ENCODE measurements around the gene RASSF7. TPM values are rescaled to one million over a fixed set of nuclear protein-coding genes. Genes with fewer than 3 reads are reported as not detected.

The RASSF7 gene
- total RNA-seq, 2 donors from 2014 or later, result 24.6 to 29.4 TPM

DNA sequence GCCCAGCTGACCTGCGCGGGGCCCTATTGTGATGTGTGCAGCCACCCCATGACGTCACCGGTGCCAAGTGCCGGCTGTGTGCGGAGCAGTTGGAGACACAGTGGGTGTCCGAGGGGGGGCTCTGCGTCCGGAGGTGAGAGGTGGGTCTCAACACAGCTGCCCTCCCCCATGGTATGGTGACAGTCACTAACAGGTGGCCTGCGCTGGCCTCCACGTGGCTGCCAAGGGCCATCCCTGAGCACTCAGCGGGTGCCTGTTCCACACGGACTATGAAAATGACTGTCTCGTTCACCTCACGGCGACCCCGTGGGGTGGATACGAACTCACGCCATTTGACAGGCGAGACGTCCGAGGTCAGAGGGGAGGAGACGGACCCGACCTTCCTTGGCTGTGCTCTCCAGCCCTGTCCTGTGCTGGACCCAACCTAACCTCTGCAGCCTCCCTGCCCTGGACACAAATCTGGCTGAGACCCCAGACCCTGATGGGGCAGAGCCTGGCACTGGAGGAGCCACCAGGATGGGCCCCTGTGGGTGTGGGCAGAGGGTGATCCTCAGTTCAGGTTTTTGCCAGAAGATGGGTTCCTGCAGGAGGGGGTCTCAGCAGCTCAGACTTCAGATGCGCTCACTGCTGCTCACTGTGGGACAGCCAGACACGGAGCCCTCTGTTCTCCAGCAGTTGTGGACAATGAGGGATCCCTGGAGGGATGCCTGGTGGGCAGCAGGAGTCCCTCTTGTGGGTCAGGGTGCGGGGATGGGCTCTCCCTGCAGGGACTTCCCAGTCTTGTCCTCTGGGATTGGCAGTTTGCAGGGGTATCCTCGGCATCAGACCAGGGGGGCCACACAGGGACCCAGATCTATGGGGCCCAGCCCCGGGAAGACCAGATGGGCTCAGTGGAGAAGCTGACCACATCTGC lies 31.7 kb upstream of the RASSF7 start:
- H3K27me3 Mint-ChIP-seq, result no peaks in the 10 kb centered on the region
- H3K27ac Mint-ChIP-seq, result no peak overlapping the region
- H3K4me3 Mint-ChIP-seq, result no peak overlapping the region
- DNase-seq, result no peak
- H3K9me3 ChIP-seq (ENCODE audit: control insufficient read depth, low read length, poor library complexity, severe bottlenecking), result no peaks in the 10 kb centered on the region
- ATAC-seq, result no peak
- H3K4me1 Mint-ChIP-seq, result no peaks in the 10 kb centered on the region
- H3K36me3 Mint-ChIP-seq (ENCODE audit: low read depth), result no peaks in the 10 kb centered on the region

DNA sequence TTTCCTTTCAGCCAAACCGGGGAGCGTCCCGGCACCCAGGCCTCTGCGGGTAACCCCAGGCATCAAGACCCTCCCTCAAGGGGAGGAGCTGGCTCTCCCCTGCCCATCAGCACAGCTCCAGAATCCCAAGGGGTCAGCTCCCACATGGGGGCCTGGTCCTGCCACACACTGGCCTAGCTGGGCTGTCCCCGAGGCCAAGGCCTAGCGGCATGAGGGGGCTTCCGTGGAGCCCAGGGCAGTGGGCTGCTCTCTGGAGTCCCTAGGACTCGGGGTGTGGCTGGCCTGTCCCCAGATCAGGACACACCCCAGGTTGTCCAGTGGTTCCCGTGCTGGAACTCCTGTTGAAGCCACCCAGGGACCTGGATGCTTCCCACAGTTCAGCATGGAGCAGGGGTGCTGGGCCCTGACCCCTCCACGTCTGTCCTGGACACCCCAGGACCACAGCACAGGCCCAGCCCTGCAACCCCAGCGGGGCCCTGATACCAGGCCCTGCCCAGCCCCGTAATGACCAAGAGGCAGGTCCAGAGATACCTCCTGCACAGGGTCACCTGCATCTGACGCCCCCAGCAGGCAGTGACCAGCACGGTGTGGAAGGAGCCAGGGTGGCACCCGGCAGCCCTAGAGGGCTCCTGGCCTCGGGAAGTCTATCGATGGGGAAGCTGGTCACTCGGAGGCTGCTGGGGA lies 30.9 kb upstream of the RASSF7 start:
- Mint-ChIP-seq H3K4me3 (no peak overlapping the region), H3K4me1 (no peaks in the 10 kb centered on the region), H3K27me3 (no peaks in the 10 kb centered on the region), H3K36me3 (ENCODE audit: low read depth) (no peaks in the 10 kb centered on the region), H3K27ac (no peak overlapping the region)
- DNase-seq (no peak), ATAC-seq (no peak)
- no peaks in the 10 kb centered on the region for H3K9me3 ChIP-seq (ENCODE audit: control insufficient read depth, low read length, poor library complexity, severe bottlenecking)

DNA sequence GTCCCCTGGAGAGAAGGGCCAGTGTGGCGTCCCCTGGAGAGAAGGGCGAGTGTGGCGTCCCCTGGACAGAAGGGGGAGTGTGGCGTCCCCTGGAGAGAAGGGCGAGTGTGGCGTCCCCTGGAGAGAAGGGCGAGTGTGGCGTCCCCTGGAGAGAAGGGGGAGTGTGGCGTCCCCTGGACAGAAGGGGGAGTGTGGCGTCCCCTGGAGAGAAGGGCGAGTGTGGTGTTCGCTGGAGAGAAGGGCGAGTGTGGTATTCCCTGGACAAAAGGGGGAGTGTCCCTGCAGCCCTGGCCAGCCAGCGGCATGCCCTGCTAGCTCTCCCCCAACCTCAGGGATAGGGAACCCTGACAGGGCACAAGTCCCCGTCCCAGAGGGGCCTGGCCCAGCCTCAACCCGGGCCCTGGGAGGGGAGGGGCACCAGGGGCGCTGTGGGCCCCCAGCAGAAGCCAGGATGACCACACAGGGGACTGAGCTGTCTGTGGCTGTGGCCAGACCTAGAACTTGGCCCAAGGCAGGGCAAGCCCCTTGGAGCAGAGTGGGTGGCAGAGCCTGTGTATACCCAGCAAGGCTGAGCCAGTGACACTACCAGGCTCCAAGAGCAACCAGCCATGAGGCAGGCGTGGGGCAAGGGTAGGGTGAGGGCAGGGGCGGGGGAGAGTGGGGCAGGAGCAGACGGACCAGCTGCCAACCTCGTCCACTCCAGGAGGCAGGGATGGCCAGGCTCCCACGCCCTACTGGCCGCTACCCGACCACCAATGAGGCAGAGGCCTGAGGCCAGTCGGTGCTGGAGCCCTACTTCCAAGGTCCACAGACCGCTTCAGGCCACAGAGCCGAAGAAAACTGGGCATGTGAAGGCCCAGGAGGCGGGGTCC lies 29.6 kb upstream of the RASSF7 start:
- no peak overlapping the region for H3K4me3 Mint-ChIP-seq
- DNase-seq (no peak), ATAC-seq (no peak)
- no peak overlapping the region for H3K27ac Mint-ChIP-seq
- H3K9me3 ChIP-seq (ENCODE audit: control insufficient read depth, low read length, poor library complexity, severe bottlenecking), result no peaks in the 10 kb centered on the region
- no peaks in the 10 kb centered on the region for H3K36me3 Mint-ChIP-seq (ENCODE audit: low read depth)
- H3K4me1 Mint-ChIP-seq, result peaks cover 2% of the 10 kb centered on the region
- no peaks in the 10 kb centered on the region for H3K27me3 Mint-ChIP-seq

DNA sequence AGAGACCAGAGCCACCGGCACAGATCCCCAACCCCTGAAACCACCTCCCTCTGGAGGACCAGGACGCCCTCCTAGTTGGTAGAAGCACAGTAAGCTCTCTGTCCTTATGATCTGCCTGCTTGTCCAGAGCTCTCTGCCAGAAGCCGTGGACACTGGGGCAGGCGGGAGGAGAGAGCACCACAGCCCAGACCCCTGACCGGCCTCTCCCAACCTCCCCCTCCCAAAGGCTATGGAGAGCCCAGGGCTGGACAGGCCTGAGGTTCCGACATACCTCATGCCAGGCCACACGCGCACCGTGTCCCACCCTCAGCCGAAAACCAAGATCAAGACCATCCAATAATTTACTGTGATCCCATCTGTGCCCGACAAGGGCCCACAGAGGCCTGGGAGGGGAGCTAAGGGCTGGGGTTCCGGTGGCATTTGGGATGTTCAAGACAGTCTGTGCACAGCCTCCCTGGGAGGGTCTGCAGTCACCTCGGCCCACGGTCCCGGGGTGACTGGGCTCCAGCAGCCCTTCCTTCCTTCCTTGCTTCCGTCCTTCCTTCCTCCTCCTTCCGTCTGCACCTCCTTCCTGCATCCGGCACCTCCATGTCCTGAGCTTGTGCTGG lies 28.7 kb upstream of the RASSF7 start:
- no peaks in the 10 kb centered on the region for H3K9me3 ChIP-seq (ENCODE audit: control insufficient read depth, low read length, poor library complexity, severe bottlenecking)
- Mint-ChIP-seq H3K27ac (no peak overlapping the region), H3K4me3 (no peak overlapping the region), H3K36me3 (ENCODE audit: low read depth) (no peaks in the 10 kb centered on the region), H3K27me3 (no peaks in the 10 kb centered on the region), H3K4me1 (peaks cover 6% of the 10 kb centered on the region)
- DNase-seq (no peak), ATAC-seq (no peak)

DNA sequence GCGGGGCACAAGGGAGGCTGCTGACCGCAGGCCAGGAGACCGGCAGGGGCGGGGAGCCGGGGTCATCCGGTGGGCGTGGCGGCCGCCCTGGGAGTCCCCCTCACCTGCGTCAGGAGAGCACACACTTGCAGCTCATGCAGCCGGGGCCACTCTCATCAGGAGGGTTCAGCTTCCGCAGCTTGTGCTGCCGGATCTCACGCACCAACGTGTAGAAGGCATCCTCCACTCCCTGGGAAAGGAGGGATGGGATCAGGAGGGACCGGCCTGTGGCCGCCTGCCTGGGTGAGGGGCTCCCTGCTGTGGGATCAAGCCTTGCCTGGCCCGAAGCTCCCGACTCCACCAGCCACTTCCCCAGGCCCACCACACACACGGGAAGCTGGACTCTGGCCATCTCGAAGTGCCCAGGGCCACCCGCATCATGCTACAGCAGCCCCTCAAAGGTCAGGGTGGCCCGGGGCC lies 28.2 kb upstream of the RASSF7 start:
- Mint-ChIP-seq H3K27me3 (no peaks in the 10 kb centered on the region), H3K36me3 (ENCODE audit: low read depth) (no peaks in the 10 kb centered on the region), H3K4me1 (peaks cover 9% of the 10 kb centered on the region), H3K27ac (no peak overlapping the region), H3K4me3 (no peak overlapping the region)
- ATAC-seq, result no peak
- no peak for DNase-seq
- H3K9me3 ChIP-seq (ENCODE audit: control insufficient read depth, low read length, poor library complexity, severe bottlenecking), result no peaks in the 10 kb centered on the region

DNA sequence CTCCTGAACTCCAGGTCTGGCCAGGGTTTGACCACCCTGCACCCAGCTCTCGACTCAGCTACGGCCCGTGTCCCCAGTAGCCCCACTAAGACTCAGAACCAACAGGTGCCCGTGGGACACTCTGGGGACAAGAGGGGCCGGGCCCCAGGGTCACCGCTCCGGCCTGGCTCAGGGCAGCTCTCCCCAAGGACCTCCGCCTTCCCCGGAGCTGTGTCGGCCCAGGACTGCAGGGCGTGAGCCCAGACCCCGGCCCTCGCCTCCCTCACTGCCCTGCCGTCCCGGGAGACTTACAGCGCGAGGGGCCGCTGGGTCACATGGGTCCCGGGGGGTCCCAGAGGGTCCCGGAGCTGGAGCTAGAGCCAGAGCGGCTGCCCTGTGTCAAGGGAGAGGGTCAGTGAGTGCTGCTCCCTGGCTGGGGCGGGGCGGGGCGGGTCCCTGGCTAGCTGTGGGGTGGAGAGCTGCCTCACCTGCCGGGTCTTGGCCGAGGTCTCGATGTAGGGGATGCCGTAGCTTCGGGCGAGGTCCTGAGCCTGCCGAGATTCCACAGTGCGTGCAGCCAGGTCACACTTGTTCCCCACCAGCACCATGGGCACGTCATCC lies 27.7 kb upstream of the RASSF7 start:
- no peaks in the 10 kb centered on the region for H3K36me3 Mint-ChIP-seq (ENCODE audit: low read depth)
- H3K27me3 Mint-ChIP-seq, result no peaks in the 10 kb centered on the region
- H3K27ac Mint-ChIP-seq, result no peak overlapping the region
- H3K9me3 ChIP-seq (ENCODE audit: control insufficient read depth, low read length, poor library complexity, severe bottlenecking), result no peaks in the 10 kb centered on the region
- no peak for DNase-seq
- peaks cover 10% of the 10 kb centered on the region for H3K4me1 Mint-ChIP-seq
- no peak for ATAC-seq
- H3K4me3 Mint-ChIP-seq, result no peak overlapping the region

DNA sequence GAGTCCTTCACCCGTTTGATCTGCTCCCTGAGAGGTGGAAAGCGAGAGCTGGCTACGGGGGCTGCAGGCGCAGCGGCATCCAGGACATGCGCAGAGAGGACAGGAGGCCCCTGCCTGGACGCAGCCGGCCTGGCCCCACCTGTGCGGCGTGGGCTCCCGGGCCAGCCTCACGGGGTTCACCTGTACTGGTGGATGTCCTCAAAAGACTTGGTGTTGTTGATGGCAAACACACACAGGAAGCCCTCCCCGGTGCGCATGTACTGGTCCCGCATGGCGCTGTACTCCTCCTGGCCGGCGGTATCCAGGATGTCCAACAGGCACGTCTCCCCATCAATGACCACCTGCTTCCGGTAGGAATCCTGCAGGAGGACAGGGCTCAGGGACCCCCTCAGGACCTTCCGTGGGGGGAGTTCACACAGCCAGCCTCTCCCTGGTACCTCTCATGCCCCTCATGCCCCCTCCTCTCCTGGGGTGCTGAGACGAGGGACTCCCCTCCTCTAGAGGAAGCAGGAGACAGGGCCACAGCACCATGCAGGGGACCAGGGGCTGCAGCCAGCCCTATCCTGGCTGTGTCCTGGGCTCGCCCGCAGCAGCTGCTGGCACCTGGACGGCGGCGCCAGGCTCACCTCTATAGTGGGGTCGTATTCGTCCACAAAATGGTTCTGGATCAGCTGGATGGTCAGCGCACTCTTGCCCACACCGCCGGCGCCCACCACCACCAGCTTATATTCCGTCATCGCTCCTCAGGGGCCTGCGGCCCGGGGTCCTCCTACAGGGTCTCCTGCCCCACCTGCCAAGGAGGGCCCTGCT lies 27.0 kb upstream of the RASSF7 start:
- H3K4me1 Mint-ChIP-seq, result peaks cover 13% of the 10 kb centered on the region
- no peak for DNase-seq
- H3K36me3 Mint-ChIP-seq (ENCODE audit: low read depth), result no peaks in the 10 kb centered on the region
- H3K9me3 ChIP-seq (ENCODE audit: control insufficient read depth, low read length, poor library complexity, severe bottlenecking), result no peaks in the 10 kb centered on the region
- H3K4me3 Mint-ChIP-seq, result peak overlapping the region; percentile 86
- H3K27me3 Mint-ChIP-seq, result no peaks in the 10 kb centered on the region
- H3K27ac Mint-ChIP-seq, result no peak overlapping the region
- no peak for ATAC-seq

DNA sequence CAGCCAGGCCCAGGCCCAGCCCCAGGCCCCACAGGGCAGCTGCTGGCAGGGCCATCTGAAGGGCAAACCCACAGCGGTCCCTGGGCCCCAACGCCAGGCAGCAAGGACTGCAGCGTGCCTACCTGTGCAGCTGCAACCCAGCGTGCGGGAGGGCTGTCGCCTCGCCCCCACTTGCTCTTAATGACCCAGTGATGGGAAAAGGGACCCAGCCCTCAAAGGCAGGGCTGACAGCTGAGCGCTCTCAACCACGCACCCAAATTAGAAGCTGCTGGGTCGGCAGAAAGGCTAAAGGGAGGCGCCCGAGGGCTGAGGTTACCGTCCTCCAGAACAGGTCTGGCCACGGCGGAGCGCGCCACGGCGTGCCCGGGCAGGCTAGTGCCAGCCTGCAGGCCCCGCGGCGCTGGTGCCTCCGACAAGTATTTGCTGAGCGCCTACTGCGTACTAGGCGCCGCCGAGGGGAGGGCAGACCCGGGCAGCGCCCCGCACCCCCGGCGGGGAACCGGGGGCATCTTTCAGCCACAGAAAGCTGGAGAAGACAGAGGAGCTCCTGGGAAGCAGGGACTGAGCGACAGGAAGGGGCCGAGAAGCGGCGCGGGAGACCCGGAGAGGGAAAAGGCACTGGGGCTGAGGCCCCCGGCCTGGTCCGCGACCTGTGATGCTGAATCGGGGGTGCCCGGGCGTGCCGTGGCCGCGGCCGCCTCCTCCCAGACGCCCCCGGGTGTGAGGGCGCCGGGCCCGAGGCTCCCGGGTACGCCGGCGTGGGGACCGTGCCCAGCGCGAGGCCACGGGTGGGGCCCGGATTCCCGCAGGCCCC lies 26.2 kb upstream of the RASSF7 start:
- no peaks in the 10 kb centered on the region for H3K9me3 ChIP-seq (ENCODE audit: control insufficient read depth, low read length, poor library complexity, severe bottlenecking)
- peak in 1 of 3 donors; percentile 27 for DNase-seq
- no peak overlapping the region for H3K27ac Mint-ChIP-seq
- no peak for ATAC-seq
- H3K27me3 Mint-ChIP-seq, result no peaks in the 10 kb centered on the region
- H3K4me1 Mint-ChIP-seq, result peaks cover 13% of the 10 kb centered on the region
- peak overlapping the region; percentile 86 for H3K4me3 Mint-ChIP-seq
- H3K36me3 Mint-ChIP-seq (ENCODE audit: low read depth), result no peaks in the 10 kb centered on the region

DNA sequence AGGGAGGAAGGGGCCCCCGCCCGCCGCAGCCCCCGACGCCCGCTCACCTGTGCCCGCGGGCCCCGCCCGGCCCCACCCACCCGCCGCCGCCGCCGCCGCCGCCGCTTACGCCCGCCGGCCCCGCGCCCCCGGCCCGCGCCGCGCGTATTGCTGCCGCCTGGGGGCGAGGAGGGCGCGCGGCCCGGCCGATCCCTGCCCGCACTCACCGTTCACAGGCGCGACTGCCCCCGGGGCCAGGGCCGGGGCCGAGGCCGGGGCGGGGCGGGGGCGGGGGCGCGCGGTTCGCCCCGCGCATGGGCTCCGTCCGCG lies 25.6 kb upstream of the RASSF7 start:
- no peaks in the 10 kb centered on the region for H3K36me3 Mint-ChIP-seq (ENCODE audit: low read depth)
- no peaks in the 10 kb centered on the region for H3K9me3 ChIP-seq (ENCODE audit: control insufficient read depth, low read length, poor library complexity, severe bottlenecking)
- no peak overlapping the region for H3K27ac Mint-ChIP-seq
- ATAC-seq (peak; percentile 25), DNase-seq (peak in 1 of 3 donors; percentile 7)
- no peak overlapping the region for H3K4me3 Mint-ChIP-seq
- no peaks in the 10 kb centered on the region for H3K27me3 Mint-ChIP-seq
- H3K4me1 Mint-ChIP-seq, result peaks cover 13% of the 10 kb centered on the region

DNA sequence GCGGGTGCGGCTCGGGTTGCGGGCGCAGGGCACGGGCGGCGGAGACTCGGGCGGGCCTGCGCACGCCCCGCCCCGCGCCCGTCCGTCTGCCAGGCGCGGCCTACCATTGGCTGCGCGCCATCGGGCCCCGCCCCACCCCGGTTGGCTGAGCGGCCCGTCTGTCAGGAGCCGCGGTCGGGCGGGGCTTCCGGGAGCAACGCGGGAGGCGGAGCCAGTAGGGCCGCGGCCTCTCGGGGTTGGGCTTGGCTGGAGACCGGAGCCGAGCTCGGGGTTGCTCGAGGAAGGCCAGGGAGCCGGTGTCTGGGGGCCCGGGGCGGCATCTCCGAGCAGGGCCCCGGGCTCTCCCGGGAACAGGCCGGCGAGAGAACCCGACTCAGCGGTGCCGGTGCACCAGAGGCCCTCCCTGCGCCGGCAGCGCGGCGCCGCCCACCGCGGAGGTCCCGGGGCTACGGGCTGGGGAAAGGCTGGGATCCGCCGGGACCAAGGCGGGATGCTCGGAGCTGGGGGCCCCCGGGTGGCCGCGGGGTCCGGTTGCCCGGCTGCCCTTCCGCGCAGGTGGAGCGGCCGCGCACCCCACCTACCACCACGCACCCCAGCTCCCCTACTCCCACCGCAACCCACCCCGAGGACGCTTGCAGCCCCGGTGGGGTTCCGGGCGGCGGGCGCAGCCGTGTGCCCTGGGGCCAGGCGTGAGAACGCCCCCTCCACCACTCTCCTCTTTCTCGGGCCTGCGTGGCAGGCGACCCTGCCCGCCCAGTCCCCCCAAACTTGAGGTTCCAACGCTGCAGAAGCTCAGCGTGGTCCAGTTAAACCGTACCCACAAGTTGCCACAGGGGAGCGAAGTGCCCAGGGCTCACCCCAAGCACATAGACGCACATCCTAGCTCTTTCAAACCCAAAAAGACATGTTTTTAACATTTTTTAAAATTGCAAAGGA lies 25.0 kb upstream of the RASSF7 start, which contains the start of gene HRAS:
HRAS (minus strand) TSS at position 58 of the 936 bp plus-strand sequence.
- Mint-ChIP-seq H3K4me3 (peak within 1 kb of the TSS; percentile 92), H3K36me3 (ENCODE audit: low read depth) (no peaks in the 10 kb centered on the region), H3K27me3 (no peaks in the 10 kb centered on the region), H3K27ac (peak within 1 kb of the TSS; percentile 88), H3K4me1 (peaks cover 13% of the 10 kb centered on the region)
- DNase-seq (peak; percentile 97 to 98 (median 98)), ATAC-seq (peak; percentile 87)
- no peaks in the 10 kb centered on the region for H3K9me3 ChIP-seq (ENCODE audit: control insufficient read depth, low read length, poor library complexity, severe bottlenecking)

Measured in T-helper 17 cell (primary cell).